Dedifferentiated amniotic fluid mesenchymal stem cell (primary cell): ENCODE measurements around the gene ACSL3.

Experiments
- DNase-seq: peaks from one replicate; pipeline ENCODE4 v3.0.0-alpha.2; 2016; ENCODE audit errors: extremely low spot score

ACSL3 gene

GRCh38 chr2:222942561-222942960 lies 81.7 kb downstream of the ACSL3 start:
- no peak for DNase-seq

GRCh38 chr2:222942977-222943376 lies 82.1 kb downstream of the ACSL3 start:
- no peak for DNase-seq

GRCh38 chr2:222943820-222944219 lies 83.0 kb downstream of the ACSL3 start:
- no peak for DNase-seq

GRCh38 chr2:222944552-222944951 lies 83.7 kb downstream of the ACSL3 start:
- peak; percentile 58 for DNase-seq

GRCh38 chr2:222944971-222945740 lies 84.3 kb downstream of the ACSL3 start:
- no peak for DNase-seq

GRCh38 chr2:222945887-222946286 lies 85.1 kb downstream of the ACSL3 start:
- no peak for DNase-seq

GRCh38 chr2:222946700-222947287 lies 86.0 kb downstream of the ACSL3 start:
- no peak for DNase-seq

GRCh38 chr2:222949073-222949472 lies 88.2 kb downstream of the ACSL3 start:
- DNase-seq: no peak

- DNase-seq: no peak
Measured at GRCh38 chr2:222949690-222950323, 89.0 kb downstream of the ACSL3 start.

- DNase-seq: peak; percentile 51
Measured at GRCh38 chr2:222950638-222951285, 89.9 kb downstream of the ACSL3 start.

- DNase-seq: no peak
Measured at GRCh38 chr2:222952204-222952603, 91.4 kb downstream of the ACSL3 start.

- DNase-seq: no peak
Measured at GRCh38 chr2:222955008-222955407, 94.2 kb downstream of the ACSL3 start.

GRCh38 chr2:222959358-222959757 lies 98.5 kb downstream of the ACSL3 start:
- DNase-seq: peak; percentile 94

- no peak for DNase-seq
Measured at GRCh38 chr2:222960126-222960525, 99.3 kb downstream of the ACSL3 start.

- no peak for DNase-seq
Measured at GRCh38 chr2:222963641-222964040, 102.8 kb downstream of the ACSL3 start.

- DNase-seq: no peak
Measured at GRCh38 chr2:222964376-222965031, 103.7 kb downstream of the ACSL3 start.

GRCh38 chr2:222965555-222965954 lies 104.7 kb downstream of the ACSL3 start:
- no peak for DNase-seq

GRCh38 chr2:222968550-222969155 lies 107.8 kb downstream of the ACSL3 start:
- DNase-seq: no peak

GRCh38 chr2:222969491-222969890 lies 108.7 kb downstream of the ACSL3 start:
- peak; percentile 65 for DNase-seq

GRCh38 chr2:222972420-222972819 lies 111.6 kb downstream of the ACSL3 start:
- DNase-seq: no peak

GRCh38 chr2:222973237-222973636 lies 112.4 kb downstream of the ACSL3 start:
- DNase-seq: no peak

- no peak for DNase-seq
Measured at GRCh38 chr2:222973733-222974132, 112.9 kb downstream of the ACSL3 start.
